22Rv1 (cell line): Measurements from ENCODE around the gene ERP44.

Experiments
- CTCF ChIP-seq: fragments of 450-650 bp; IDR thresholded peaks from 2 replicates; pipeline ENCODE4 v1.5.1; 2017; ENCODE audit warnings: mild to moderate bottlenecking
- ZFX ChIP-seq: fragments of 450-650 bp; IDR thresholded peaks from 2 replicates; pipeline ENCODE4 v1.6.1; 2017; ENCODE audit warnings: antibody characterized with exemption, borderline replicate concordance

- TF ChIP-seq CTCF (no peak), ZFX (no peak)
These were observed 11.6 kb downstream of the ERP44 start for GRCh38 chr9:100087218-100087617.
